Rectal smooth muscle tissue (tissue), 1 donor: Measurements from ENCODE around the gene RHEB.

Source experiments
- H3K27ac ChIP-seq: one replicate; pipeline ENCODE4 v1.7.0; 2013; ENCODE audit warnings: low read depth, low read length, inconsistent platforms
- H3K27me3 ChIP-seq: one replicate; pipeline ENCODE4 v1.7.0; 2013; ENCODE audit warnings: low read length; ENCODE audit not compliant: control insufficient read depth, insufficient read depth
- H3K36me3 ChIP-seq: one replicate; pipeline ENCODE4 v1.7.0; 2013; ENCODE audit warnings: low read length; ENCODE audit not compliant: control insufficient read depth, insufficient read depth
- H3K4me1 ChIP-seq: one replicate; pipeline ENCODE4 v1.7.0; 2013; ENCODE audit warnings: low read length; ENCODE audit not compliant: control insufficient read depth, insufficient read depth
- H3K4me3 ChIP-seq: one replicate; pipeline ENCODE4 v1.7.0; 2013; ENCODE audit warnings: low read length
- H3K9ac ChIP-seq: one replicate; pipeline ENCODE4 v1.7.0; 2013; ENCODE audit warnings: low read length

Gene RHEB

GRCh38 chr7:151447901-151448260, 71.8 kb downstream of the RHEB start:
- Histone ChIP-seq H3K9ac (no peak overlapping the region), H3K4me3 (peak overlapping the region; percentile 70), H3K27me3 (no peaks in the 10 kb centered on the region), H3K4me1 (no peaks in the 10 kb centered on the region), H3K27ac (peak overlapping the region; percentile 80), H3K36me3 (no peaks in the 10 kb centered on the region)

DNA sequence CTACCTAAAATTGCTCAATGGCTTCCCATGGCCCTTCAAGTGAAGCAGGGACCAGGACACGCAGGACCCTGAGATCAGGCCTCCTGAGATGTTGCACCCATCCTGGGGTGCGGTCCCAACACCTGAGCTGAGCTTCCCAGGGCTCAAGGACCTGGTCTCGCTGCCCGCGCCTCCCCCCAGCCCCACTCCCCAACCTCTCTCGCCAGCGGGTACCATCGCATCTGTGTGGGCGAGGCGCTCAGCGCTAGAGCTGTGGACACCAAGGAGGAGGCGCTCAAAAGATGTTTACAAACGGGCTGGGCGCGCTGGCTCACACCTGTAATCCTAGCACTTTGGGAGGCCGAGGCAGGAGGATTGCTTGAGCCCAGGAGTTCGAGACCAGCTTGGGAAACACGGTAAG, 72.4 kb downstream of the RHEB start:
- no peak overlapping the region for H3K27ac ChIP-seq
- H3K27me3 ChIP-seq = no peaks in the 10 kb centered on the region
- H3K4me3 ChIP-seq = no peak overlapping the region
- no peaks in the 10 kb centered on the region for H3K36me3 ChIP-seq
- H3K9ac ChIP-seq = no peak overlapping the region
- H3K4me1 ChIP-seq = no peaks in the 10 kb centered on the region

GRCh38 chr7:151446412-151446811, 73.3 kb downstream of the RHEB start:
- Histone ChIP-seq H3K27ac (no peak overlapping the region), H3K36me3 (no peaks in the 10 kb centered on the region), H3K4me3 (no peak overlapping the region), H3K9ac (no peak overlapping the region), H3K27me3 (no peaks in the 10 kb centered on the region), H3K4me1 (no peaks in the 10 kb centered on the region)

DNA sequence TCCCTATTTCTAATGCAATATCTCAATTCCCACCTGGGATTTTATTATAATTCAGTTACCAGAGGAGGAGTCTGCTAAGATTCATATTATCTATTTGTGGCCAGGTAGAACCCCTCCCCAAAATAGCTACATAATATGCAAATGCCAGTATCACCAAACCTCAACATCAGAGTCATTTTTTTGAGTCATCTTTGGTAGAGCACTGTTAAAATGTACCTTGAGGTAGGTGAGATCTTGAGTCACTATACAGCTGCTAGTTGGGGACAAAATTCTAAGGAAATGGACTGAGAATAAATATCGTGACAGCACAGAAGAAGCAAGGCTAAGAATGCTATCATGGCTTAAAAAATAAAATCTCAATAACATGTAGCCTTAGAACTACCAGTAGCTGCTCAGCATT, 75.1 kb downstream of the RHEB start:
- no peaks in the 10 kb centered on the region for H3K27me3 ChIP-seq
- no peaks in the 10 kb centered on the region for H3K4me1 ChIP-seq
- H3K4me3 ChIP-seq = no peak overlapping the region
- no peaks in the 10 kb centered on the region for H3K36me3 ChIP-seq
- H3K9ac ChIP-seq = no peak overlapping the region
- H3K27ac ChIP-seq = no peak overlapping the region

GRCh38 chr7:151442776-151443496, 76.8 kb downstream of the RHEB start:
- H3K36me3 ChIP-seq = no peaks in the 10 kb centered on the region
- no peaks in the 10 kb centered on the region for H3K4me1 ChIP-seq
- H3K27ac ChIP-seq = no peak overlapping the region
- H3K4me3 ChIP-seq = no peak overlapping the region
- H3K9ac ChIP-seq = no peak overlapping the region
- H3K27me3 ChIP-seq = peaks cover 3% of the 10 kb centered on the region

DNA sequence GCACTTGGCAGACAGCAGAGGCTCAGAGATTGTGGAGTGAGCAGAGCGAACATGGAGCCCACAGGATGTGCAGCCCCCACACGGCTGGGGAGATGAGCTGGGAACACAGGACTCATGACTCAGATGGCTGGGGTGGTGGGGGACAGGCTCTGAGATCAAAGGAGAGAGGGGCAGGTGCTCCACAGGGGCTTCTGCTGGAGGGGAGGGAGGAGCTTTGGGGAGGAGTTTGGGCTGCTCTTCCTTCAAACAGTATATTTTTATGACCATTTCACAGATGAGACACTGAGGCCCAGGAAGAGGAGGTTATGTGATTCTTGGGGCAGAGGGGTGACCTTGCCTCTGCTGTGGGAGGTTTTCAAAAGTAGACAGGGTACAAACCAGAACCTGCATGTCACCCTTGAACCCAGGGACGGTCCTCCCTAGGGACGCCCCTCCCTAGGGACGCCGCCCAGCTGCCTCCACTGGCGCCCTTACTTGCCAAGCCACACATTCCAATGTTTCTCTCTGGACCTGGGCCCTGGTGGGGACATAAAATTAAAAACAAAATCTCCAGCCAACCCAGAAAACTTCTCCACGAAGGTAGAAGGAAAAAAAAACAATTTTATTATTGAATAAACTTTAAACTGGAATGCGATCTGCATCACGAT, 78.8 kb downstream of the RHEB start:
- H3K4me3 ChIP-seq = no peak overlapping the region
- peaks cover 5% of the 10 kb centered on the region for H3K4me1 ChIP-seq
- no peak overlapping the region for H3K27ac ChIP-seq
- peaks cover 3% of the 10 kb centered on the region for H3K27me3 ChIP-seq
- no peak overlapping the region for H3K9ac ChIP-seq
- H3K36me3 ChIP-seq = no peaks in the 10 kb centered on the region

- no peaks in the 10 kb centered on the region for H3K36me3 ChIP-seq
- no peak within 1 kb of the TSS for H3K9ac ChIP-seq
- peak within 1 kb of the TSS; percentile 44 for H3K4me3 ChIP-seq
- no peak within 1 kb of the TSS for H3K27ac ChIP-seq
- peaks cover 5% of the 10 kb centered on the region for H3K4me1 ChIP-seq
- H3K27me3 ChIP-seq = peaks cover 3% of the 10 kb centered on the region
These were observed 79.6 kb downstream of the RHEB start, which contains the start of gene CRYGN for GRCh38 chr7:151439855-151440798. Gene CRYGN (minus strand): TSS chr7:151440141. CDS start chr7:151439917, 224 bp downstream.

DNA sequence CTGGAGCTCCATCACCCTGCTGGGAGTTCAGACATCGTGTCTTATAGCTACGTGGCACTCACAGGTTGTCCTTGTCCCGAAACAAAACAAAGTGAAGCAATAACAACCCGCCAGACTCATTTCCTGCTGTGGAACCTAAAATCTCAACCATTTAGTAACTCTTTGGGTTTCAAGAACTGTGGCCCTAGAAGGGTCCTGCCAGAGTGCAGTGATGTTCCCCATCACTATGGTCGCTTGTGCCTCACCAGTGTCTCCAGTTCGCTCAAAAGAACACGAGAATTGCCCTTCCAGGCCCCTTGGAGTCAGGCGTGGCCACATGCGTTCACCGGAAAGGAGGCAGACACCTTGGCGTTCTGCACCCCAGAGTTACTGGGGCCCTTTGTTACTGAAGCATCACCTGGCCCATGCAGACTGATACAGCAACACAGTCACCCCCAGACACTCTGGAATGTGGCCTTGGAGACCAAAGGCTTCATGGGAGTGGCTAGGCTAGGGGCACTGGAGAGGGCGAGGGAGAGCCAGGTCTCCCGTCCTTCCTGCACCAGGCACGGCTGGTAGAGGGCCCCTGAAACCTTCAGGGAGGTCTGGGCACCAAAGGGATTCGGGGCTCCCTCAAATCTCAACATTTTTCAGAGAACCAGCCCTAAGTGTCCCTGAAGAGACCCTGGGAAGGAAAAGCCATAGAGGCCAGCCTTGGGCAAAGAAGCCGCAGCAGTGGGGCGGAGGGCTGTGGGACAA, 80.7 kb downstream of the RHEB start:
- no peaks in the 10 kb centered on the region for H3K36me3 ChIP-seq
- H3K27me3 ChIP-seq = peaks cover 3% of the 10 kb centered on the region
- H3K4me3 ChIP-seq = no peak overlapping the region
- H3K4me1 ChIP-seq = peaks cover 5% of the 10 kb centered on the region
- H3K9ac ChIP-seq = no peak overlapping the region
- no peak overlapping the region for H3K27ac ChIP-seq

- H3K27me3 ChIP-seq = peaks cover 3% of the 10 kb centered on the region
- no peaks in the 10 kb centered on the region for H3K36me3 ChIP-seq
- no peak overlapping the region for H3K4me3 ChIP-seq
- H3K4me1 ChIP-seq = peaks cover 5% of the 10 kb centered on the region
- no peak overlapping the region for H3K27ac ChIP-seq
- H3K9ac ChIP-seq = no peak overlapping the region
These were observed 81.7 kb downstream of the RHEB start for GRCh38 chr7:151437866-151438516.

GRCh38 chr7:151437159-151437553, 82.5 kb downstream of the RHEB start:
- no peak overlapping the region for H3K9ac ChIP-seq
- H3K27me3 ChIP-seq = peaks cover 3% of the 10 kb centered on the region
- H3K36me3 ChIP-seq = no peaks in the 10 kb centered on the region
- peaks cover 5% of the 10 kb centered on the region for H3K4me1 ChIP-seq
- H3K27ac ChIP-seq = peak overlapping the region; percentile 70
- no peak overlapping the region for H3K4me3 ChIP-seq

- no peak overlapping the region for H3K9ac ChIP-seq
- no peak overlapping the region for H3K4me3 ChIP-seq
- H3K4me1 ChIP-seq = peaks cover 5% of the 10 kb centered on the region
- H3K27me3 ChIP-seq = peaks cover 3% of the 10 kb centered on the region
- no peaks in the 10 kb centered on the region for H3K36me3 ChIP-seq
- peak overlapping the region; percentile 70 for H3K27ac ChIP-seq
These were observed 83.1 kb downstream of the RHEB start for GRCh38 chr7:151436446-151437158.
